A673 (cell line): ENCODE data around the gene DLK1.

Experiments used
- EZH2 ChIP-seq: fragments of 200-600 bp; sonication (generic); IDR thresholded peaks from 2 replicates; pipeline ENCODE4 v1.6.1; 2017; ENCODE audit warnings: borderline replicate concordance, low read depth, mild to moderate bottlenecking, mixed read lengths, antibody characterized with exemption, low read length; ENCODE audit not compliant: poor library complexity, severe bottlenecking
- TF ChIP-seq, protein P1 (sequence below): fragments of 300-800, 200-600 bp; sonication (generic); conservative IDR thresholded peaks from 2 replicates; pipeline ENCODE4 v1.5.1; 2017; ENCODE audit warnings: low read depth, mild to moderate bottlenecking, antibody characterized with exemption, low read length, moderate library complexity, mixed read lengths

DNA sequence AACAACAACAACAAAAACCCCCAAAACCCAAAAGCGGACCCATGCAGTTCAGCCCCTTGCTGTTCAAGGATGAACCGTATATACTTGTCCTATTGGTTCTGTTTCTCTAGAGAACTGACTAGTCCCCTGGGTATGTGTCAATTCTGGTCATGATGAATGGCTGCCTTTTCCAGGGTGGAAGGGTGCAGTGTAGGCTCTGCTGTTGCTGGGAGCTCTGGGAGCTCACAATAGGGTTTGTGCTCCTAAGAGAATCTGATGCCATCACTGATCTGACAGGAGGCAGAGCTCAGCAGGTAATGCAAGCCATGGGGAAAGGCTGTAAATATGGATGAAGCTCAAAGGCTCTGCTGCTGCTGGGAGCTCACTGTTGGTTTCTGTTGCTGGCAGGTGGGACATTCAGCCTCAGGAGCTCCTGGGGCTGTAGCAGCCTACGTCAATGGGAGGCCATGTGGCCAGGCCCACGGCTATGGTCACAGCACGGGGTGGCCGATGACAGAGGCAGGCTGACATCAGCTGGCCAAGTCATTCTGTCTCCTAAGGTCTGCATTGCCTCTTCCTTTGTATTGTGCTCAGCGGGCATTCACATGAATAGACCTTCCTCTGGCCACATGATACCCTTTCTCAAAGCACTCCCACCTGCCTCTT lies 37.9 kb downstream of the DLK1 start:
- TF ChIP-seq, protein P1, sequence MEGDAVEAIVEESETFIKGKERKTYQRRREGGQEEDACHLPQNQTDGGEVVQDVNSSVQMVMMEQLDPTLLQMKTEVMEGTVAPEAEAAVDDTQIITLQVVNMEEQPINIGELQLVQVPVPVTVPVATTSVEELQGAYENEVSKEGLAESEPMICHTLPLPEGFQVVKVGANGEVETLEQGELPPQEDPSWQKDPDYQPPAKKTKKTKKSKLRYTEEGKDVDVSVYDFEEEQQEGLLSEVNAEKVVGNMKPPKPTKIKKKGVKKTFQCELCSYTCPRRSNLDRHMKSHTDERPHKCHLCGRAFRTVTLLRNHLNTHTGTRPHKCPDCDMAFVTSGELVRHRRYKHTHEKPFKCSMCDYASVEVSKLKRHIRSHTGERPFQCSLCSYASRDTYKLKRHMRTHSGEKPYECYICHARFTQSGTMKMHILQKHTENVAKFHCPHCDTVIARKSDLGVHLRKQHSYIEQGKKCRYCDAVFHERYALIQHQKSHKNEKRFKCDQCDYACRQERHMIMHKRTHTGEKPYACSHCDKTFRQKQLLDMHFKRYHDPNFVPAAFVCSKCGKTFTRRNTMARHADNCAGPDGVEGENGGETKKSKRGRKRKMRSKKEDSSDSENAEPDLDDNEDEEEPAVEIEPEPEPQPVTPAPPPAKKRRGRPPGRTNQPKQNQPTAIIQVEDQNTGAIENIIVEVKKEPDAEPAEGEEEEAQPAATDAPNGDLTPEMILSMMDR, result no peak
- no peak for TF ChIP-seq EZH2
